GM12873 (cell line): ENCODE measurements around the gene HTR2B.

ENCODE experiments used
- CTCF ChIP-seq: IDR thresholded peaks from 2 replicates; pipeline ENCODE4 v1.5.1; 2012; ENCODE audit warnings: low read depth, mild to moderate bottlenecking, moderate library complexity, low read length, control low read depth; ENCODE audit not compliant: insufficient read depth; ENCODE audit errors: missing control alignments

The HTR2B gene

GRCh38 chr2:231163414-231164095 lies 38.7 kb upstream of the HTR2B start:
- no peak for TF ChIP-seq CTCF

DNA sequence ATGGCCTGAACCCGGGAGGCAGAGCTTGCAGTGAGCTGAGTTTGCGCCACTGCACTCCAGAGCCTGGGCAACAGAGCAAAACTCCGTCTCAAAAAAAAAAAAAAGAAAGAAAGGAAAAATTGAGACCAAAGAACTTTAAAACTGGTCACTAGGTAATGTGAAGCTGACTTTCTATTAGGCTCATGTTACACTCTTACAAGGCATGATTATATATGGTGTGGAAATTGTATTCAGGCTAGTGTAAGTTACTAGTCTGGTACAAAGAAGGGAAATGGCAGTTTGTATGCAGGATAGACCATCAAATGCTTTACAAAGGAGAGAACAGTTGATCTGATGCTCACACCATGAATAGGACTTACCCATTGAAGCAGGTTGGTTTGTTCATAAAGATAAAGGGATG lies 38.2 kb upstream of the HTR2B start:
- TF ChIP-seq CTCF = no peak

- TF ChIP-seq CTCF = no peak
Observed at GRCh38 chr2:231161877-231162329, 37.1 kb upstream of the HTR2B start.

DNA sequence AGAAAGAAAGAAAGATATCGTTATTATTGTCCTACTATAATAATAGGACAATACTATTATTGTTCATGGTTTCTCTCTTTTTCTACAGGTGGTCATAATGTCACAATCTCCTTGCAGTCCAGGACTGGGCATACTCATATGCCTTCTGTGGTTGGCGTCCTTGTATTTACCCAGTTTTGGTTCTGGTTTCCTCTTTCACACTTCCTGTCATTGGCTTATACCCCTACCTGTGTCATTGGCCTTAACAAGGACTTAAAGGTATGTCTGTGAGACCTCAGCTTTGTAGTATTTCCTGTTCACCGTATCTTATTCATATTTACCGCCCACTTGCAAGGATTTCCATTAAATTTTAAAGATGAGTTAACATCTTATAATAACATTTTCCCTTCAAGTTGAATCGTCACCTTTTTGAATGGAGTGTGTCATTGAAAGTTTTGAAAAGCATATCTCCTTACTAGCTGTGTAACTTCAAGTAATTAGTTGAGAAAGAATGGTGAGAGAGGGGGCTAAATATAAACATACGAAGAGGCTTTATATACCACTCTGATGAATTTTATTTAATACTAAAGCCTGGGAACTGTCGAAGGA lies 36.5 kb upstream of the HTR2B start:
- no peak for TF ChIP-seq CTCF

DNA sequence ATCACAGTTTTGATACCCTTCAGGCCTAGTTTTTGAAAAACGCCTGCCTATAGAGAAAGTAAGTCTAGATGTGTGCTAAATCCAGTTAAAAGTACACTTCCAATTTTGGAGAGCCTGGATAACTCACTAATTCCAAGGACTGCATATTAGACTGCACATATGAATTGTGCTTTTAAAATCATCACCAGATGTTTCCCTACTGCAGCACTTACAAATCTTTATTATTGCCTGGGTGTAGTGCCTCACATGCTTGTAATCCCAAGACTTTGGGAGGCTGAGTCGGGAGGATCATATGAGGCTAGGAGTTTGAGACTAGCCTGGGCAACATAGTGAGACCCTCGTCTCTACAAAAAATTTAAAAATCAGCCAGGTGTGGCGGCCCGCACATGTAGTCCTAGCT lies 35.9 kb upstream of the HTR2B start:
- no peak for TF ChIP-seq CTCF

DNA sequence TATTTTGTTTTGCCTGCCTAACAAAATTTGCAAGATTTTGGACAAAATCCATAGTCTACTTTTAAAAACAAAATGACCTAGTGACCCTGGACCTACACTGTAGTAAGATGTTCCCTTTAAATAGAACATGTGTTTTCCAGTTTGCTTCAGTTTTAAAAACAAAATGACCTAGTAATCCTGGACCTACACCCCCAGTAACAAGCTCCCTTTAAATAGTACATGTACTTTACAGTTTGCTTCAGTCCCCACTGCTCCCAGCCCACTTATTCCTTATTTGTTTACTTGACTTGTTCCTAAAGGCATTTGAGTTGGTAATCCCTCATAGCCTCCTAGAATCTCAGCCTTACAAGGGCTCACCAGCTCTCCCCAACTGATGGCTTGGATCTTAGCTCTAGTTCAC lies 34.5 kb upstream of the HTR2B start:
- TF ChIP-seq CTCF = no peak

- no peak for TF ChIP-seq CTCF
Observed at GRCh38 chr2:231152800-231153557, 28.1 kb upstream of the HTR2B start.
